ENCODE measurements around the gene MAPK6. TPM values are rescaled to one million over a fixed set of nuclear protein-coding genes. Genes with fewer than 3 reads are reported as not detected.
A peak's percentile ranks its signal among the peaks of the same experiment; 100 is the strongest.
"Not testable (repeated sequence)": the region's sequence is repeated elsewhere in the genome, so short reads cannot be mapped to it uniquely, and the experiment has no call there.

MAPK6 gene
- total RNA-seq, 1 experiment from 2014 or later, result 22.8 TPM

DNA sequence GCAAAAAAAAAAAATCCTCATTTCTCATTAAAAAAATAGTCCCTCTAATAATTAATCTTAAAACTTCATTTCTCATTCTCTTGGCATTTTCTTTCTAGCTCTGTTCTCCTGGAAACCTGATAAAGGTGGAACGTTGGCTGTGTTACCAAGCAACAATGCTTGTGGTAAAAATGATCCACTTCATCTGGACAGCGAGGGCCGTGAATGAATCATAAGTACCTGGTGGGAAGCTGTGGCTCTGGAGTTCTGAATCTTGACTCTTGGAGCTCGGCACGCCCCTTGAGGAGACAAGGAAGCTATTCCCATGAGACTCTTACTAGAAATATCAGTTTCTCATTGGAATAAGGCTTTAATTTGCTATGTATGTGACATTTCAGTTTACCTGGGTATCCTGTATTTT, 61.0 kb downstream of the MAPK6 start:
- no peak for DNase-seq (ENCODE audit: low spot score)

GRCh38 chr15:52080706-52081392, 61.8 kb downstream of the MAPK6 start:
- no peak for DNase-seq (ENCODE audit: low spot score)

GRCh38 chr15:52082197-52083036, 63.4 kb downstream of the MAPK6 start:
- no peak for DNase-seq (ENCODE audit: low spot score)

GRCh38 chr15:52083037-52083359, 64.0 kb downstream of the MAPK6 start:
- DNase-seq (ENCODE audit: low spot score), result not testable (repeated sequence)

- DNase-seq (ENCODE audit: low spot score), result no peak
These were observed 64.6 kb downstream of the MAPK6 start for GRCh38 chr15:52083603-52084002.

- peak; percentile 53 for DNase-seq (ENCODE audit: low spot score)
These were observed 66.3 kb downstream of the MAPK6 start for GRCh38 chr15:52085299-52085698.

DNA sequence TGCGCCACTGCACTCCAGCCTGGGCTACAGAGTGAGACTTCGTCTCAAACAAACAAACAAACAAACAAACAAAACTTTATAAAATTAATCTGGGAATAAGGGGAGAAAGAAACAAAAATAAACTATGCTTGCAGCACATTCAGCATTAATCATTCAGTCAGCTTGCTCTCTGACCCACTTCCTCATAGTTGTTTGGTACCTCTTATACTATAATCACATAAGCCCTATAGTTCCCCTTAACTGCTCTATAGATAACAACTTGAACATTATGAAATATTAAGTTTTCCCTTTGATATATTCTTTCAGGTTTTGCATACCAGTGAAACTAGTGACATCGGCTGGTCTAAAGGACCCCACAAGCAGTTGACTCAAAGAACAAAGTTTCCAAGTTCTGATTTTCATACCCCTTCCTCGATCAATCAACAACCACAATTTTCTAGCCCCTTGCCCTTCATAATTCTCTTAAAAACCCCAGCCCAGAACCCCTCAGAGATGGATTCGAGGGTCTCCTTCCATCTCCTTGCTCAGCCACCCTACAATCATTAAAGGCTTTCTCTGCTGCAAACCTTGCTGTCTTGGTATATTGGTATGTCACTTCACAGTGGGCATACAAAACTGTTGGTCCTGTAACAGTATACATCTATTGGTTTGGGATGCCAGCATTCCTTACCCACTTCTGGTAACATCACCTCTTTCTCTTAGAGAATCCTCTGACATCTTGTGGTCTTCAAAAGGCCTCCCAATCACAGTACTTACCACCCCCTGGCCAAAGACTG, 67.2 kb downstream of the MAPK6 start:
- no peak for DNase-seq (ENCODE audit: low spot score)

GRCh38 chr15:52090193-52090592, 71.2 kb downstream of the MAPK6 start:
- no peak for DNase-seq (ENCODE audit: low spot score)

- DNase-seq (ENCODE audit: low spot score), result no peak
These were observed 74.1 kb downstream of the MAPK6 start for GRCh38 chr15:52093167-52093538.

GRCh38 chr15:52093539-52094510, 74.8 kb downstream of the MAPK6 start:
- DNase-seq (ENCODE audit: low spot score), result peak; percentile 82

DNA sequence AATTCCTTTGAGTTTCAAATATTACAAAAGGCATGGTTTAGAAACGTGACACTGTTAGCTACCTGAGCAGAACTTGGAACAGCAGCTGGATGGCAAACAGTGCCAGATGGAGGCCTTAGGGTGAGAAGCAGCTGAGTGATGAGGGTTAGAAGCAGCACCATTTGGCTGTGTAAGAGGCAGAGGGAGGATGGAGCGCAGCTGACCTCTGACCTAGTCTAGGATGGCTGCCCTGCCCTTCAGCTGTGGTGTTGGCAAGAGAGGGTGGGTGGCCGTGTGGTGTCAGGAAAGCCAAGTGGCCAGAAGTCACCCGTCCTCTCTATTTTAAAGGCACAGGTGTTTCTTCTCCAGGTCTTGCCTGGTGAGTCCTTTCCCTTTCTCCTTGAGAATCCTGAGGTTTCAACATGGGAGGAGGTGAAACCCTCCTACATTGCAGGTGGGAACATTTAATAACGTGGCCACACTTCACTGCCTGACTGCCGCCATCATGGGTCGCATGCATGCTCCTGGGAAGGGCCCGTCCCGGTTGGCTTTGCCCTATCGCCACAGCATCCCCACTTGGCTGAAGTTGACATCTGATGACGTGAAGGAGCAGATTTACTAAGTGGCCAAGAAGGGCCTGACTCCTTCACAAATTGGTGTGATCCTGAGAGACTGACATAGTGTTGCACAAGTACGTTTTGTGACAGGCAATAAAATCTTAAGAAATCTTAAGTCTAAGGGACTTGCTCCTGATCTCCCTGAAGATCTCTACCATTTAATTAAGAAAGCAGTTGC, 76.0 kb downstream of the MAPK6 start:
- DNase-seq (ENCODE audit: low spot score), result no peak

DNA sequence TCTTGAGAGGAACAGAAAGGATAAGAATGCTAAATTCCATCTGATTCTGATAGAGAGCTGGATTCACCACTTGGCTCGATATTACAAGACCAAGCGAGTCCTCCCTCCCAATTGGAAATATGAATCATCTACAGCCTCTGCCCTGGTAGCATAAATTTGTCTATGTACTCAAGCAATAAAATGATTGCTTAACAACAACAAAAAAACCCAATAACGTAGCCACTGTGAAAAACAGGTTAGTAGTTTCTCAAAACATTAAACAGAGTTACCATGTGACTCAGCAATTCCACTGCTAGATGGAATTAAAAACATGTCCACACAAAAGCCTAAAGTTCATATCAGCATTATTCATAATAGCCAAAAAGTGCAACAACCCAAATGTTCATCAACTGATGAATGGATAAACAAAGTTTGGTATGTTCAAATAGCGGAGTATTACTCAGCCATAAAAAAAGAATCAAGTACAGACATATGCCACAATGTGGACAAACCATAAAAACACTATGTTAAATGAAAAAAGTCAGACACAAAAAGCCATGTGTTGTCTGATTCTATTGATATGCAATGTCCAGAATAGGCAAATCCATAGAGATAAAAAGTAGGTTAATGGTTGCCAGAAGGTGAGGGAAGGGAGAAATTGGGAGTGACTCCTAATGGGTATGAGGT, 76.7 kb downstream of the MAPK6 start:
- peak; percentile 58 for DNase-seq (ENCODE audit: low spot score)

DNA sequence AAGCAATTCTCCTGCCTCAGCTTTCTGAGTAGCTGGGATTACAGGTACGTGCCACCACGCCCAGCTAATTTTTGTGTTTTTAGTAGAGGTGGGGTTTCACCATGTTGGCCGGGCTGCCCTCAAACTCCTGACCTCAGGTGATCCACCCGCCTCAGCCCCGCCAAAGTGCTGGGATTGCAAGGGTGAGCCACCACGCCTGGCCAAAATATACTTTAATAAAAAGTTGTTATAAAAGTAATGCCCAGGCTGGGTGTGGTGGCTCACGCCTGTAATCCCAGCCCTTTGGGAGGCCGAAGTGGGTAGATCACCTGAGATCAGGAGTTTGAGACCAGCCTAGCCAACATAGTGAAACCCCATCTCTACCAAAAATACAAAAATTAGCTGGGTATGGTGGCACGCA, 77.5 kb downstream of the MAPK6 start:
- not testable (repeated sequence) for DNase-seq (ENCODE audit: low spot score)

DNA sequence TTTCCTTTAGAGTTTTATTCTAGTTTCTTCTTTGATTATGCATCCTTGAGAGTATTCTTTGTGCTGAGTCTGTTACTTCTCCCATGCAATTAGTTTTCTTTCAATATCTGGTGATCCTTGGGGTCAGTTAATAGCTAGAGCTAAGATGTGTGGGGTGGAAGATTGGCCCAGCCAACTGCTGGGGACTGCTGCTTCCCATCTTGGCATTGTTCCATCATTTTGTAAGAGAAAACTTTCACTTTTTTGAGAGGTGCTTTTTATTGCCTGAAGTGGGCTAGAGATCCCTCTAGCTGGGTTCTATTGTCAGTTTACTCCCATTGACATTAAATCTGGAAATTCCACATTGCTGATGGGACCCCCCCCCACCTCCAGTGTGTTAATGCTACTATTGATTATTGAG, 78.2 kb downstream of the MAPK6 start:
- no peak for DNase-seq (ENCODE audit: low spot score)

- no peak for DNase-seq (ENCODE audit: low spot score)
These were observed 79.3 kb downstream of the MAPK6 start for GRCh38 chr15:52098323-52098722.

GRCh38 chr15:52099651-52100272, 80.7 kb downstream of the MAPK6 start:
- no peak for DNase-seq (ENCODE audit: low spot score)

GRCh38 chr15:52100807-52101442, 81.9 kb downstream of the MAPK6 start:
- DNase-seq (ENCODE audit: low spot score), result peak; percentile 37

DNA sequence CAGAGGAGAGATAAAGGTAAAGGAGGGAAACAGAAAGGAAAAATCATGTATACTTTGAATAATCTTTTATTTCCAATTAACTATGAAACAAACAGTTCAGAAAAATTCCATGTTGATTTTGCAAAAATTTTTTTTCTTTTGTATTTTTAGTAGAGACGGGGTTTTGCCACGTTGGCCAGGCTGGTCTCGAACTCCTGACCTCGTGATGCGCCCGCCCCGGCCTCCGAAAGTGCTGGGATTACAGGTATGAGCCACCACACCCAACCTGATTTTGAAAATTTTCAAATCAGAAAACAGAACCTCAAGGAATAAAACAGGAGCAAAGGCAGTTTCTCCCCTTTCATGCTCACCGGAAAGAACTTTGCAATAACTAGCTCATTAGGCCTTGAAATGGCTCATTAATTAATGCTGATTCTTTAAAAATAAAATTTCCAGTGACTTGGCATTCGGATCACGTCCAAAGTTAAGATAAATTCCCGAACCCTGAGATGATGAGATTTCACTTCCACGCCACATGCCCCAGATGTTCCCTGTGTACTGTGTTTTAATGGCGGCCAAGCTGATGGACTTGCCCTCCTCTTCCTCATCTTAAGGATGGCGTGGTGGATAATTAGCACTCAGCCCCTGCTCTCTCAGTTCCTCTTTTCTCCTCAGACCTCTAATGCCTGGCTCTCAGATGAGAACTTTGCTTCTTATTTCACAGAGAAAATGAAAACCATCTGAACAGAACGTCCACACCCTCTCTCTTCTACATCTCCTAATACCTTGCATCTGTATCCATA, 82.7 kb downstream of the MAPK6 start:
- no peak for DNase-seq (ENCODE audit: low spot score)

Data from HT-29 (cell line).